ENCODE results near the gene ZCCHC7. TPM values are rescaled to one million over a fixed set of nuclear protein-coding genes. Genes with fewer than 3 reads are reported as not detected.

ZCCHC7 gene
- total and polyA plus RNA-seq, 2 donors (not counting 3 experiments of a cell fraction or from before 2014, with no cell fraction given) = 7.4 to 14.8 TPM

DNA sequence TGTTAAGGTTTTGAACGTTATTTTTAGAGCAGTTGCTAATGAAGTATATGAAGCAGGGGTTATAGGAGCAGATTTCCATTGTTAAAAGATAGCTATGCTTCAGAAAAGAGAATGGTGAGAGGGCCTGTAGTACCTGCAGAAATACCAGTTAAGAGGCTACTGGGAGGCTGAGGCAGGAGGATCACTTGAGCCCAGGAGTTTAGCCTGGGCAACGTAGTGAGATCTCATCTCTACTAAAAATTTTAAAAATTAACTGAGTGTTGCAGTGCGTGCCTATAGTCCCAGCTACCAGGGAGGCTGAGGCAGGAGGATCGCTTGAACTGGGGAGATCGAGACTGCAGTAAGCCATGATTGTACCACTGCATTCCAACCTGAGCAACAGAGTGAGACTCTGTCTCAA lies 148.8 kb downstream of the ZCCHC7 start:
- FAIRE-seq = no peak
- H3K9me1 ChIP-seq (replicated peaks; ENCODE audit: control insufficient read depth, extremely low read depth, insufficient read depth, low read length) = no peaks in the 10 kb centered on the region
- ChIA-PET POLR2A (no interaction called here), CTCF (no interaction called here)
- no peak overlapping the region for H3K27ac ChIP-seq (ENCODE audit: insufficient read depth, low read depth, low read length)
- no peak overlapping the region for H3K4me3 ChIP-seq (replicated peaks in 1 of 3; ENCODE audit: insufficient read depth in 1 of 3, low read depth in 1 of 3, low read length in 3 of 3)
- H3K4me2 ChIP-seq (ENCODE audit: insufficient read depth, low read length) = no peak overlapping the region
- DNase-seq (ENCODE audit: low read depth, low spot score) = no peak
- no peaks in the 10 kb centered on the region for H3K4me1 ChIP-seq (ENCODE audit: control insufficient read depth, extremely low read depth, insufficient read depth, low read length)
- intact Hi-C loops (cut with micrococcal nuclease) = no loop called here
- H3K9ac ChIP-seq (replicated peaks; ENCODE audit: extremely low read depth, insufficient read depth, low read length) = no peak overlapping the region
- H4K20me1 ChIP-seq (replicated peaks; ENCODE audit: control insufficient read depth, extremely low read depth, insufficient read depth, low read length) = no peaks in the 10 kb centered on the region
- dilution Hi-C loops (cut with MboI; ENCODE audit: extremely low pct_ligation_motif_present, low sequenced_read_pairs) = no loop called here
- no peaks in the 10 kb centered on the region for H3K9me3 ChIP-seq (replicated peaks; ENCODE audit: control insufficient read depth, insufficient read depth, low read length)
- BruUV-seq (replicated peaks) = no TSS peak
- no peaks in the 10 kb centered on the region for H3K27me3 ChIP-seq (ENCODE audit: control insufficient read depth in 2 of 2, insufficient read depth in 2 of 2, low read length in 2 of 2)
- no peak for TF ChIP-seq GATA2 (IDR thresholded peaks at IDR 0.05; ENCODE audit: insufficient read depth, insufficient read length, low read depth, low read length)
- no peak overlapping the region for H2AFZ ChIP-seq (ENCODE audit: low read depth, low read length)
- H3K79me2 ChIP-seq (ENCODE audit: control insufficient read depth, insufficient read depth, low read length) = no peaks in the 10 kb centered on the region
- no peaks in the 10 kb centered on the region for H3K36me3 ChIP-seq (ENCODE audit: control insufficient read depth in 2 of 2, extremely low read depth in 1 of 2, insufficient read depth in 2 of 2, low read length in 2 of 2)

DNA sequence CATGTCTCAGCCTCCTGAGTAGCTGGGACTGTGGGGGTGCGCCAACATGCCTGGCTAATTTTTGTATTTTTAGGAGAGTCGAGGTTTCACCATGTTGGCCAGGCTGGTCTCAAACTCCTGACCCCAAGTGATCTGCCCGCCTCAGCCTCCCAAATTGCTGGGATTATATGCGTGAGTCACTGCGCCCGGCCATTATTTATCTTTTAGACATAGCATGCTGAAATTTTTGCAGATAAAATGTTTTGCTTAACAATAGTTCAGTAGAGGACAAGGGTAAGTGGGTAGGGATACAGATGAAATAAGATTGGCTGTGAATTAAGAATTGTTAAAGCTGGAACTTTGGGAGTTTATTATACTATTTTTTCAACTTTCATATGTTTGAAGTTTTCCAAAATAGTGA lies 151.3 kb downstream of the ZCCHC7 start:
- DNase-seq (ENCODE audit: low read depth, low spot score) = no peak
- Histone ChIP-seq H3K9ac (replicated peaks; ENCODE audit: extremely low read depth, insufficient read depth, low read length) (no peak overlapping the region), H3K4me2 (ENCODE audit: insufficient read depth, low read length) (no peak overlapping the region), H3K27ac (ENCODE audit: insufficient read depth, low read depth, low read length) (no peak overlapping the region), H3K36me3 (ENCODE audit: control insufficient read depth in 2 of 2, extremely low read depth in 1 of 2, insufficient read depth in 2 of 2, low read length in 2 of 2) (no peaks in the 10 kb centered on the region), H2AFZ (ENCODE audit: low read depth, low read length) (no peak overlapping the region), H4K20me1 (replicated peaks; ENCODE audit: control insufficient read depth, extremely low read depth, insufficient read depth, low read length) (no peaks in the 10 kb centered on the region), H3K4me1 (ENCODE audit: control insufficient read depth, extremely low read depth, insufficient read depth, low read length) (no peaks in the 10 kb centered on the region), H3K9me3 (replicated peaks; ENCODE audit: control insufficient read depth, insufficient read depth, low read length) (no peaks in the 10 kb centered on the region), H3K9me1 (replicated peaks; ENCODE audit: control insufficient read depth, extremely low read depth, insufficient read depth, low read length) (no peaks in the 10 kb centered on the region), H3K27me3 (ENCODE audit: control insufficient read depth in 2 of 2, insufficient read depth in 2 of 2, low read length in 2 of 2) (no peaks in the 10 kb centered on the region), H3K79me2 (ENCODE audit: control insufficient read depth, insufficient read depth, low read length) (no peaks in the 10 kb centered on the region), H3K4me3 (replicated peaks in 1 of 3; ENCODE audit: insufficient read depth in 1 of 3, low read depth in 1 of 3, low read length in 3 of 3) (no peak overlapping the region)
- dilution Hi-C loops (cut with MboI; ENCODE audit: extremely low pct_ligation_motif_present, low sequenced_read_pairs) = no loop called here
- intact Hi-C loops (cut with micrococcal nuclease) = no loop called here
- CTCF ChIA-PET = no interaction called here
- POLR2A ChIA-PET = no interaction called here
- no peak for FAIRE-seq
- TF ChIP-seq POLR2A (IDR thresholded peaks at IDR 0.05; ENCODE audit: low read depth, low read length) = no peak
- no peak for TF ChIP-seq FOS (IDR thresholded peaks at IDR 0.05; ENCODE audit: borderline replicate concordance, insufficient read depth, low read length)
- TF ChIP-seq, protein P1, sequence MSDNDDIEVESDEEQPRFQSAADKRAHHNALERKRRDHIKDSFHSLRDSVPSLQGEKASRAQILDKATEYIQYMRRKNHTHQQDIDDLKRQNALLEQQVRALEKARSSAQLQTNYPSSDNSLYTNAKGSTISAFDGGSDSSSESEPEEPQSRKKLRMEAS (IDR thresholded peaks at IDR 0.05; ENCODE audit: insufficient read depth, insufficient read length) = no peak
- TF ChIP-seq JUN (IDR thresholded peaks at IDR 0.05; ENCODE audit: borderline replicate concordance, insufficient read depth, insufficient read length, low read depth) = no peak
- TF ChIP-seq GATA2 (IDR thresholded peaks at IDR 0.05; ENCODE audit: insufficient read depth, insufficient read length, low read depth, low read length) = no peak
- no peak for TF ChIP-seq EZH2 (IDR thresholded peaks at IDR 0.05; ENCODE audit: borderline replicate concordance, low read depth, low read length, severe bottlenecking)
- TF ChIP-seq POLR2AphosphoS5 (IDR thresholded peaks at IDR 0.05; ENCODE audit: insufficient read depth, low read depth, low read length) = no peak
- BruUV-seq (replicated peaks) = no TSS peak
